A673 (cell line): ENCODE measurements around the gene DSCAML1.

Experiments
- CTCF ChIP-seq: fragments of 300-800, 200-600 bp; sonication (generic); conservative IDR thresholded peaks from 2 replicates; pipeline ENCODE4 v1.5.1; 2017; ENCODE audit warnings: low read depth, mild to moderate bottlenecking, antibody characterized with exemption, low read length, moderate library complexity, mixed read lengths
- EZH2 ChIP-seq: fragments of 200-600 bp; sonication (generic); IDR thresholded peaks from 2 replicates; pipeline ENCODE4 v1.6.1; 2017; ENCODE audit warnings: borderline replicate concordance, low read depth, mild to moderate bottlenecking, mixed read lengths, antibody characterized with exemption, low read length; ENCODE audit not compliant: poor library complexity, severe bottlenecking

- TF ChIP-seq CTCF: no peak
- TF ChIP-seq EZH2: no peak
Observed at GRCh38 chr11:117548876-117549275, 248.1 kb downstream of the DSCAML1 start.
